SU-DHL-6 (cell line): ENCODE data around the gene MMP10.

Experiments
- H2AFZ ChIP-seq: fragments of 200-600 bp; sonication (generic); 2 replicates; pipeline ENCODE4 v1.6.1; 2014; ENCODE audit warnings: low read depth, mild to moderate bottlenecking, moderate library complexity, mixed read lengths, antibody characterized with exemption, low read length; ENCODE audit not compliant: severe bottlenecking
- H3F3A ChIP-seq: fragments of 200-600 bp; shearing (Covaris generic); 2 replicates; pipeline ENCODE4 v1.6.0; 2016; ENCODE audit warnings: antibody characterized with exemption, mild to moderate bottlenecking; ENCODE audit not compliant: insufficient read depth
- H3K27ac ChIP-seq: fragments of 200-600 bp; sonication (generic); 2 replicates; pipeline ENCODE4 v1.5.1; 2016; ENCODE audit warnings: low read depth, mild to moderate bottlenecking, low read length, moderate library complexity, mixed read lengths
- H3K27me3 ChIP-seq: fragments of 200-600 bp; sonication (generic), shearing (Covaris generic); 2 replicates; pipeline ENCODE4 v1.6.0; 2014; ENCODE audit warnings: mild to moderate bottlenecking, low read length
- H3K36me3 ChIP-seq: fragments of 200-600 bp; sonication (generic); 2 replicates; pipeline ENCODE4 v1.6.1; 2014; ENCODE audit warnings: mild to moderate bottlenecking, low read length, mixed read lengths
- H3K4me2 ChIP-seq: fragments of 300-600, 200-600 bp; shearing (Covaris generic), sonication (generic); 2 replicates; pipeline ENCODE4 v1.6.0; 2014; ENCODE audit warnings: low read length, low read depth, mild to moderate bottlenecking; ENCODE audit not compliant: poor library complexity, severe bottlenecking
- H3K4me3 ChIP-seq: fragments of 200-600 bp; sonication (generic); 2 replicates; pipeline ENCODE4 v1.5.1; 2014; ENCODE audit warnings: antibody characterized with exemption, low read length, mild to moderate bottlenecking, mixed read lengths; ENCODE audit not compliant: insufficient read depth, poor library complexity, severe bottlenecking
- H3K79me2 ChIP-seq: fragments of 200-600 bp; sonication (generic); 2 replicates; pipeline ENCODE4 v1.6.1; 2014; ENCODE audit warnings: mild to moderate bottlenecking, low read length, moderate library complexity; ENCODE audit not compliant: insufficient read depth
- H3K9ac ChIP-seq: fragments of 200-600 bp; sonication (generic); 2 replicates; pipeline ENCODE4 v1.7.0; 2014; ENCODE audit warnings: mild to moderate bottlenecking, low read length
- H3K9me2 ChIP-seq: fragments of 200-600 bp; sonication (generic); replicated peaks from 2 replicates; pipeline ENCODE4 v1.6.1; 2014; ENCODE audit warnings: low read length; ENCODE audit not compliant: insufficient read depth
- H3K9me3 ChIP-seq: fragments of 200-600 bp; sonication (generic); 2 replicates; pipeline ENCODE4 v1.6.1; 2014; ENCODE audit warnings: low read length, mixed read lengths; ENCODE audit not compliant: insufficient read depth
- H4K20me1 ChIP-seq: fragments of 200-600 bp; sonication (generic); 2 replicates; pipeline ENCODE4 v1.6.1; 2014; ENCODE audit warnings: low read depth, mild to moderate bottlenecking, antibody characterized with exemption, low read length, moderate library complexity, mixed read lengths
- EZH2phosphoT487 ChIP-seq: fragments of 200-600 bp; sonication (generic), shearing (Covaris generic); conservative IDR thresholded peaks from 2 replicates; pipeline ENCODE4 v1.6.1; 2018; ENCODE audit warnings: mild to moderate bottlenecking, antibody characterized with exemption, low read length, moderate library complexity, mixed read lengths
- TF ChIP-seq, protein P1 (sequence below): fragments of 200-600 bp; sonication (generic); IDR thresholded peaks from one replicate; pipeline ENCODE4 v1.5.1; 2017; ENCODE audit warnings: antibody characterized with exemption, mild to moderate bottlenecking, low read length, moderate library complexity; ENCODE audit not compliant: insufficient read depth, poor library complexity, severe bottlenecking

MMP10 gene

DNA sequence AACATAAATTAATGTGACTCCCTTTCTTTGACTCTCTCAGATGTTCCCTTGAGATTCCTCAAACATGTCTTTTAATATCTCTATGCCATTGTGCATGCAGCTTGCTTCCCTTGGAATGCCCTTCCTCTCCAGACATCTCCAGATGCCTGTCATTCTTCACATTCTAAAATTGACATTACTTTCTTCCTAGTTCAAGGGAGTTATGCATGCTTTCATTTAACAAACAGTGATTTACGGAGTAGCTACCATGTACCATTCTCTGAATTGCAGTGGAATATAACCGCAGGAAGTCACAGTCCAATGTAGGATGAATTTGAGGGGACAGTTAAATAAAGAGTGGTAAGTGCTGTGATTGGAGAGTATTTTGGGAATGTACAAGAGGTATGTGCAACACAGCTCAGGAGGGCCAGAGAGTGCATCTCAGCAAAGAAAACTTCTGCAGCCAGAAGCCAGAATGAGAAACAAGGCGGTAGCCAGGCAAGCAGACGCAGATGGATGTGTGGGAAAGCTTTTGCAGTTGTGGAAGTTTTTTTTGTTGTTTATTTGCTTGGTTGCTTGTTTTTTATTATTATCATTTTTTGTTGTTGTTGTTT lies 18.7 kb downstream of the MMP10 start:
- Histone ChIP-seq H2AFZ (no peak overlapping the region), H4K20me1 (no peaks in the 10 kb centered on the region)

DNA sequence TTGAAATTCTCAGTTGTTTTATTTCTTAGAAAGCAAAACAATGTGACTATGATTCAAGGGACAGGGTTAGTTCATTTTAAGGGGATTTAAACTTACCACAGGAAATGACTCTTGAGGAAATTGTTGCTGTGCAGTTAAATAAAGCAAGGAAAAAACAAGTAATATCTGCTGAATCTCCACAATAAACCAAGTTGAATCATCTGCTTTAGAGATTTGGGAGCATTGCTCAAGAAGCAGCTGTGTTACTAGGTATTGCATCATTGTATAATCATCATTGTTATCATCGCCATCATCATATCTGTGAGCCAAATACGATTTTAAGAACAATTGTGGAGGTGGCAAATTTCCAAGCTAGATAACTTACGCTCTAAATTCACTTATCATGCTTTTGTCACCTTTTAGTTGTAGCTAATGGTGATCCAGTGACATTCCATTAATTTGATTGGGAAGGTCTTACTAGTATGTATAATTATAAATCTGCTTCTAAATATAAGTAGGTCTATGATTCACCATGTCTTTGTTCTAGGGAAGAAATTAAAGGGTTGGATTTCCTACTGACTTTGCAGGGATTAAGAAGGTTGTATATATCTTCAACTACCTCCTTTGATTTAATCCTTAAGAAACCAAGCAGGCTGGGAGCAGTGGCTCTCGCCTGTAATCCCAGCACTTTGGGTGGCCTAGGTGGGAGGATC lies 19.9 kb downstream of the MMP10 start:
- Histone ChIP-seq H3K4me3 (no peak overlapping the region), H3K79me2 (no peaks in the 10 kb centered on the region), H3K9me3 (no peaks in the 10 kb centered on the region), H3K4me2 (no peak overlapping the region), H3K9me2 (no peaks in the 10 kb centered on the region), H3F3A (no peaks in the 10 kb centered on the region), H3K27ac (no peak overlapping the region), H3K36me3 (no peaks in the 10 kb centered on the region), H3K9ac (no peak overlapping the region), H2AFZ (no peak overlapping the region), H4K20me1 (no peaks in the 10 kb centered on the region), H3K27me3 (no peaks in the 10 kb centered on the region)
- TF ChIP-seq, protein P1, sequence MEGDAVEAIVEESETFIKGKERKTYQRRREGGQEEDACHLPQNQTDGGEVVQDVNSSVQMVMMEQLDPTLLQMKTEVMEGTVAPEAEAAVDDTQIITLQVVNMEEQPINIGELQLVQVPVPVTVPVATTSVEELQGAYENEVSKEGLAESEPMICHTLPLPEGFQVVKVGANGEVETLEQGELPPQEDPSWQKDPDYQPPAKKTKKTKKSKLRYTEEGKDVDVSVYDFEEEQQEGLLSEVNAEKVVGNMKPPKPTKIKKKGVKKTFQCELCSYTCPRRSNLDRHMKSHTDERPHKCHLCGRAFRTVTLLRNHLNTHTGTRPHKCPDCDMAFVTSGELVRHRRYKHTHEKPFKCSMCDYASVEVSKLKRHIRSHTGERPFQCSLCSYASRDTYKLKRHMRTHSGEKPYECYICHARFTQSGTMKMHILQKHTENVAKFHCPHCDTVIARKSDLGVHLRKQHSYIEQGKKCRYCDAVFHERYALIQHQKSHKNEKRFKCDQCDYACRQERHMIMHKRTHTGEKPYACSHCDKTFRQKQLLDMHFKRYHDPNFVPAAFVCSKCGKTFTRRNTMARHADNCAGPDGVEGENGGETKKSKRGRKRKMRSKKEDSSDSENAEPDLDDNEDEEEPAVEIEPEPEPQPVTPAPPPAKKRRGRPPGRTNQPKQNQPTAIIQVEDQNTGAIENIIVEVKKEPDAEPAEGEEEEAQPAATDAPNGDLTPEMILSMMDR: no peak
- no peak for TF ChIP-seq EZH2phosphoT487

More for the DNA sequence above, 18.7 kb downstream of the MMP10 start:
- H3K27me3 ChIP-seq: no peaks in the 10 kb centered on the region
- H3K9ac ChIP-seq: no peak overlapping the region
- no peak overlapping the region for H3K4me2 ChIP-seq
- H3K27ac ChIP-seq: no peak overlapping the region
- no peaks in the 10 kb centered on the region for H3K9me2 ChIP-seq
- H3K9me3 ChIP-seq: no peaks in the 10 kb centered on the region
- H3K36me3 ChIP-seq: no peaks in the 10 kb centered on the region
- no peaks in the 10 kb centered on the region for H3F3A ChIP-seq
- no peak overlapping the region for H3K4me3 ChIP-seq
- TF ChIP-seq, protein P1: no peak
- no peak for TF ChIP-seq EZH2phosphoT487
- H3K79me2 ChIP-seq: no peaks in the 10 kb centered on the region

DNA sequence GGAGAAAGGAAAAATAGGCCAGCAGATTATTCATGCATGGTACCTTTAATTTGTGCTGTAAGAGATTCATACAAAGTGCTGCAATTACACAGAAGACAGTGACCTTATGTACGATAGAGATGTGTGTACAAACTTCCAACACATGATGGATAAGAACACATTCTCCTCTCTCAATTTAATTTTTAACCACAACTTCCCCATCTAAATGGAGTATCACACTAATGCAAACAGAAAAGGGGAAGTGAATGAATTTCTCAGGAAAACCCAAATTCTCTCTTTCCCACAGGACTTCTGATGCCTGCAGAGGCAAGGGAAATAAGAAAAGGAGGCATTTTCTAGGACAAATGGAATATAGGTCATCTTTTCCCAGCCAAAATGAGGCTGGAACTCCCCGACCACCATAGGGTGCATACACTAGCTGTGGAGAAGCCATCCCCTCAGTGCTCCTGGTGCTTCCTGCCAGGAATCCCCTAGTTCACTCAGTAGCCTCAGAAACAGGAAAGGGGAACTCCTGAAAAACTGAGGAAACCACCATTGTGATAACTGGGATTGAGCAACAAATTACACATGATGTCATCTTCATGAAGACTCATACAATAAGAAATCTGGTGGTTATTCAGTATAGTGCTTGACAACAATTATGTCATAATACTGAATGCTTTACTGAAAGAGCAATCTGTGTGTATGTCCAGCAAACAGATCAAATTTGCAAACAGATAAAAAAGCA lies 22.4 kb downstream of the MMP10 start:
- Histone ChIP-seq H3K79me2 (no peaks in the 10 kb centered on the region), H3K27me3 (no peaks in the 10 kb centered on the region), H3K27ac (no peak overlapping the region), H4K20me1 (no peaks in the 10 kb centered on the region), H3K9me3 (no peaks in the 10 kb centered on the region), H3K4me3 (no peak overlapping the region), H2AFZ (no peak overlapping the region), H3K36me3 (no peaks in the 10 kb centered on the region), H3K4me2 (no peak overlapping the region), H3F3A (no peaks in the 10 kb centered on the region), H3K9ac (no peak overlapping the region), H3K9me2 (no peaks in the 10 kb centered on the region)
- TF ChIP-seq, protein P1: no peak
- TF ChIP-seq EZH2phosphoT487: no peak
